HG03442 (cell line): ENCODE measurements around the gene CRTAC1.

Experiments used
- ATAC-seq: cut with Tn5 transposase; IDR thresholded peaks from one replicate; pipeline ENCODE4 v1.9.1; 2021; ENCODE audit warnings: mild to moderate bottlenecking, moderate library complexity; ENCODE audit not compliant: unreplicated experiment

Gene CRTAC1

DNA sequence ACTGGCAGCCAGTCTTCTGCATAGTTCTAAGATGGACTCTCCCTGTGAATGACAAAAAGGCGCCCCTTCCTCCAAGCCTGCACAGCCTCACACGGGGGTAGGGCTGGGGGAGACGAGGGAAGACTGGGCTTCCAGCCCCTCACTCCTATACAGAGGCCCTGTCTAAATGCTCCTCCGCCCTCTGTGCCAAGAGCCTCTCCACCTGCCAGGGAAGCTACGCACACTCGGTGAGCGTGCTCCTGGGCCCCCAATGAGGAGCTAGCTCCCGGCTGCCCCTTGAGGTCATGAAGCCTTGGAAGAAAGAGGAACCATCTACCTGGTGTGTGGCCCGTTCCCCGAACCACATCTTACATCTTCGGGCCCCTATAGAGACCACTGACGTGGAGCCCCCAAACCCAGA is 54.8 kb downstream of the CRTAC1 start:
- ATAC-seq = no peak

GRCh38 chr10:97974526-97975525 is 55.6 kb downstream of the CRTAC1 start:
- ATAC-seq = no peak

GRCh38 chr10:97974100-97974499 is 56.3 kb downstream of the CRTAC1 start:
- ATAC-seq = no peak

DNA sequence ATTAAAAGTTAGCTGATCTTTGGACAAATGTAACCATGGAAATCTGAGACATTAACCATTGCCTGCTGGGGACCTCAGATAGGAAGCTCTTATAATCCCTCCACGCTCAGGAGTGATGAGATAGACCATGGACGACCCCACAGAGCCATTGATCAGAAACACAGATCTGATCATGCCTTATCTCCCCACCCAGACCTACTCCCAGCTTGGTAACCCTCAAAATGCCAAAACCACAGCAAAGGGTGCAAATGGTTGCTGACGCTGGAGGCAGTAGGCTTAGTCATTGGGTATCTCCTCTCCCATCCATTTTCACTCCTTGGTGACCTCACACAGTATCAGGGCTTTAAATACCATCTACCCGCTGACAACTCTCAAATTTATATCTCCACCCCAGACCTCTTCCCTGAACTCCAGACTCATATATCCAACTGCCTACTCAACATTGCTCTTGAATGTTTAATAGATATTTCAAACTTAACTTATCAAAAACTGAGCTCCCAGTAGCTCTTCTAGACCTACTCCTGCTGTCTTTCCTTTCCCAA is 60.8 kb downstream of the CRTAC1 start:
- no peak for ATAC-seq

GRCh38 chr10:97964748-97965147 is 65.7 kb downstream of the CRTAC1 start:
- no peak for ATAC-seq

DNA sequence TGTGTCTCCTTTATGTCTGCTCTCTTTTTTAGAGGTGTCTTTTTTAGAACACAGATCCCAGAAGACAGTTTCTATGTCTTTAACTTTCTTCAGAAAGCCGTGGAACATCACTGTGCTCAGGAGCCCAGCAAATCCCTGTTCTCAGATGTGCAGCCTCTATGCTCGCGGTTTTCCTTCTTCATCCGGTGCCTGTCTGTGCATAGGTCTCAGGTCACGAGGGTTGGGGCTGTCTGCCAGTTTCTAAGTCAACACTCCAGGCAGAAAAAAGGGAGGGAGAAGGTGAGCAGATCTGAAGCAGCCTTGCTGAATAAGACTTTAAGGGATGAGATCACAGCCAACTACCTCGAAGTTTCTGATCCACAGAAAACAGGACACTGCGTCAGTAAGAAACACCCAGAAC is 68.5 kb downstream of the CRTAC1 start:
- ATAC-seq = no peak

GRCh38 chr10:97960269-97961056 is 70.0 kb downstream of the CRTAC1 start:
- ATAC-seq = no peak

DNA sequence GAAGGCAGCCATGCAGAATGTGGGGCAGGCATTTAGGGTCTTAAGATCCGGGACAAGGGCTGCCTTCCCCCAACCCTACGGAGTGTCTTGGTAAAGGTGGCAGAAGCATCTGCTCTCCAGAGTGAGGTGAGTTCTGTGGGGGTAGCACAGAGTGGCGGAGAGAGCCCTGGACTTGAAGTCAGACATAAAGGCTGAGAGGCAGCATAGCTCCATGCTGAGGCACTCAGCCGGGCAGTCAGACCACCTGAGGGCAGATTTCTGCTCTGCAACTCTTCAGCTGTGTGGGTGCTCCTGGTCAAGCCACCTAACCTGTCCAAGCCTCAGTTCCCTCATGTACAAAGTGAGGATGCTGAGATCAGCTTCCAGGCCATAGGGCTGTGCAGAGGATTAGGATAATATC is 81.0 kb downstream of the CRTAC1 start:
- ATAC-seq = no peak

GRCh38 chr10:97948822-97949221 is 81.6 kb downstream of the CRTAC1 start:
- ATAC-seq = no peak

GRCh38 chr10:97944772-97945171 is 85.6 kb downstream of the CRTAC1 start:
- ATAC-seq = no peak

DNA sequence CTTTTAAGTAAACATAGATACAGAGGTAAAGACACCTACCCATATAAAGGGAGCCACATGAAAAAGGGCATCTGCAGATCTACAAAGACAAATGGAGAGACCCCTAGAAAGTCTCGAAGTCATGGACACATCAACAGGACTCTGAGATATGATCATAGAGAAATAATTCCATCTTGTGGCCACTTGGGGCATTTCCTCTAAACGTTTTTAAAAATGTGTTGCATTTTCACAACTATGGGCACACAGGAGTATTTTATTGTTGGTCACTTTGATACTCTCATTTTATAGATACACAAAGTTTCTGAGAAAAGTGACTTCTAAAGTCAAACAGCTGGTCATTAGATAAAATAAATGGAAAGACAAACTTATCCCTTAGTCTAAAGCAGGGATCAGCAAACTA is 87.1 kb downstream of the CRTAC1 start:
- ATAC-seq = no peak

GRCh38 chr10:97940534-97940933 is 89.9 kb downstream of the CRTAC1 start:
- ATAC-seq = no peak

- ATAC-seq = no peak
Measured at GRCh38 chr10:97939446-97939990, 90.9 kb downstream of the CRTAC1 start.

GRCh38 chr10:97937928-97938327 is 92.5 kb downstream of the CRTAC1 start:
- ATAC-seq = no peak

DNA sequence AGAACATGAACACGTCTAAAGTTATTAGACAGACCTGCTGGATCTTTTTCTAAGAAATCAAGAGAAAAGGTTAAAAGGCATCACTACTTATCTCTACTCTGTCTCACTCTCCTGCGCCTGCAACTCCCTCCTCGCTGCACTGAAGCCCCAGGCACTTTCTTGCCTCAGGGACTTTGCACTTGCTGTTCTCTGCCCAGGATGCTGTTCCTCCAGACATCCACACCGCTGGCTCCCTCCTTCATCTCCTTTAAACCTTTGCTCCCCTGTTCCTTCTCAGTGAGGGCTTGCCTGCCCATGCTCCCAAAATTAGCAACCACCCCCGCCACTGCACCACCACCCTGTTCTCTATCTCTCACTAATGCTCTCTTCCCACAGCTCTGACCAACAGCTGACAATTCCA is 93.4 kb downstream of the CRTAC1 start:
- no peak for ATAC-seq

DNA sequence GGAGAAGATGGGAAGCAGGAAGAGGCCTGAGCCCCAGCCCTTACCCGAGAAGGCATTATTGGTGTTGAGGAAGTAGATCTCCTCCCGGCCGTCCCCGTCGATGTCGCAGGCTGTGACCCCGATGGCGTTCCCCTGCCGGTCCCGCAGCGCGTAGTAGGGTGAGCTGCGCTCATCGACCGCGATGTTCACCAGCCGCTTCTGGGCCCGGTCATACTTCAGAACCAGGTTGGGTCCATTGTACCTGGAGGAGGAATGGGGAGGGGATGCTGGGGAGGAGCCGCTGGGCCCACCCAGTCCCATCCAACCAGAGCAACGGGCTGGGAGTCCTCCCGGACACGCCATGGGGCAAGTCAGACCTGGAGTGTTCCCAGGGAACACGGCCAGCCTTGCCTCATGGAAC is 94.3 kb downstream of the CRTAC1 start:
- ATAC-seq = no peak

- ATAC-seq = no peak
Measured at GRCh38 chr10:97932932-97933530, 97.4 kb downstream of the CRTAC1 start.

- ATAC-seq = no peak
Measured at GRCh38 chr10:97931041-97931440, 99.4 kb downstream of the CRTAC1 start.

DNA sequence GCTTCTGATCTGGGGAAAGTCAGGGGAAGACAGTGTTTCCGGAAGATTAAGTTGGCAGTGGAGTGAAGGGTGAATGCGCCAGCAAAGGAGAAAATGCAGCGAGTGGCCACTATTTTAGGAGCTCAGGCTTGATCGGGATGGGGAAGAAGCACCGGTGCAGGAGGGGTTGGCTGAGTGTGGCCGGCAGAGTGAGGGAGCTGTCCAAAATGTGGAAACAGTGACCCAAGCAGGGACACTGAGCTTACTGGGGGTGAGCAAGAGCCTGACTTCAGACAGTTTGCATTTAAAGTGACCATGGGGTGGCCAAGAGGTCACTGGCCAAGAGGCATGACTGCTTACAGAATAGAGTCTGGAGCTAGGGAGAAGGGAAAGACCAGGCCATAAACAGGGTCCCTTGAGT is 101.5 kb downstream of the CRTAC1 start:
- no peak for ATAC-seq

- no peak for ATAC-seq
Measured at GRCh38 chr10:97927622-97928021, 102.8 kb downstream of the CRTAC1 start.

DNA sequence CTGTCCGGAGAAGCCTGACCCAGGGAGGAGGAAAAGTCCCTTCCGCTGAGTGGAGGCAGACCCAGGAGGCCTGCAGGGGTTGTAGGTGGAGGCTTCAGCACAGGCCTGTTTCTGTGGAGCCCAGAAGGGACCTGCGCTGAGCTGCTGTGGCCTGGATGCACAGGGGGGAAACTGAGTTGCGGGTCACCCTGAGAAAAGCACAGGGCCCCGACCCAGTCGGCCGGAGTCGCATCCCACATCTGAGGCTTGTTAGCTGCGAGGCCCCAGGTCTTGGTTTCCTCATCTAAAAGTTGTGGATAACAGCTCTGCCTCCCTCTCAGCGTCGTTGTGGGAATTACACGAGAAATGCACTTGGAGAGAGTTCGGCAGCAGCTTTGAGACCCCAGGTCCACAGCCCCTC is 104.4 kb downstream of the CRTAC1 start:
- no peak for ATAC-seq
